ENCODE measurements around the gene DCXR.

DCXR gene

DNA sequence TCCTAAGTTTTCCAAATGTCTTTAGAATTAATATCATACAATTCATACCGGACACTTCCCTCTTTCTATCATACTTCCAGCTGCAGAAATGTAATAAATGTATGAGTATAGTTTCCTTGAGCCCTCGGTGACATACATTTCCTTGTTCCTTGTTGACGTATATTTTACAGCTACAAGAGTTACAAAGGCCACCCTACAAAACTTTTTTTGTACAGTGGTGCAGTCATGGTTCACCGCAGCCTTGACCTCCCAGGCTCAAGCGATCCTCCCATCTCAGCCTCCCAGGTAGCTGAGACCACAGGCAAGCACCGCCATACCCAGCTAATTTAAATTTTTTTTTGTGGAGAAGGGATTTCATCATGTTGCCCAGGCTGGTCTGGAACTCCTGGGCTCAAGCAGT, 35.3 kb upstream of the DCXR start:
- no peak for DNase-seq

DNA sequence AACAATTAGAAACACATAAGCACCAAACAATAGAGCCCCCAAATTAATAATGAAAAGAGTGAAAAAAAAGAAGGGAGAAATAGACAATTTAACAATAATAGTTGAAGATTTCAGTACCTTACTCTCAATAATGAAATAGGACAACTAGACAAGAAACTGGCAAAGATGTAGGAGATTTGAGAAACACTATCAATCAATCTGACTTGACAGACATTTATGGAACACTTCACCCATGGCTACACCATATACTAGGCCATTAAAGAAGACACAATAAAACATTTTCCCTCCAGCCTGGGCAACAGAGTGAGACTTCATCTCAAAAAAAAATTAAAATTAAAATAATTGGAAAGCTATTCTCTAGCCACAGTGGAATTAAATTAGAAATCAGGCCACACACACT, 33.1 kb upstream of the DCXR start:
- no peak for DNase-seq

DNA sequence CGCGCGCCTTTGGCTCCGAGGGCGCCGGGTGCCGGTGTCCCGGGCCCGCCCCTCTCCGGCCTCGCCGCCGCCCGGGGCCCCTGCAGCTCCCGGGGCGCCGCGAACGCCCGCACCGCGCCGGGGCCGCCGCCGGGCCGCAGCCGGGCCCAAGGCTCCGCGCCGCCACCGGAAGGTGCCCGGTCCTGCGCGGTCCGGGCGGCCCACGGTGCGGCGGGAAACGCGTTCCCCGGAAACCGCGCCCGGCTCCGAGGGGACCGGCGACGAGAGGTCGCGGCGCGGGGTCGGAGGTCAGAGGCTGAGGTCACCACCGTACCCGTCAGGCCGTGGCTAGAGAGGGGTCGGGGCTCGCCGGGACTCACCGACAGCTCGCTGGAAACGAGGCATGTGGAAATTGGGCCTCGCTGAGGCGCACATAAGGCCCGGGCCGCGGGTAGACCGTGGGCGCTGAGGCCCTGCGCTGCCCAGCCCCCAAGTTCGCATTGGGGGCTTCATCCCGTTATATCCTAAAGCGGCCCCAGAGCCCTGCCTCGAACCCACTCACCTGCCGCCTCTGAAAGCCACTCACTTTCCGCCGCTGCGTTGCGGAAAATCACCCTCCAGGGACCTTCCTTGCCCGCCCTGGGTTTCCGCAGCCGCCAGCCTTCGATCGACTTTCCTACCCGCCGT, 28.3 kb upstream of the DCXR start, which contains the start of gene DUS1L:
Gene DUS1L (minus strand): TSS at position 167 of the 666 bp plus-strand sequence. CDS start 745 bp downstream, outside the sequence.
- DNase-seq: peak in 1 of 2 experiments; percentile 76

DNA sequence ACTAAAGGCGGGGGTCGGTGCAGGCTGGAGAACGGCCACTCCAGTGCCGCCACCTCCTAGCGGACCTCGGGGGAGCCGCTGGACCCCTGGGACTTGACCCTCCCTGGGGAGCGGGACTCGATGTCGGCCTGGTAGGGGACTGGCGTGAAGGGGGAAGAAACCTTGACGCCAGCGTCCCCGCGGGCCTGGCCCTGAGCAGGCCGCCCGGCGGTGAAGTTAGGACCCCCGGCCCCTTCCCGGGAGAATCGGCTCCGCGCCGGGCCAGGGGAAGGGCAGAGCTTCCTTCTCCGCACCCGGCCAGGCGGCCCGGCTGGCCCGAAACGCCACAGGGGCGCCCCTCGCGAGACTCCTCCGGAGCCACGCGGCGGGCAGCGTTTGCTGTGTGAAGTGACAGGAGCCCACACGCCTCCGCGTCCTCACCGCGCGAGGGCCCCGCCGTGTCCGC, 27.7 kb upstream of the DCXR start:
- DNase-seq: no peak

DNA sequence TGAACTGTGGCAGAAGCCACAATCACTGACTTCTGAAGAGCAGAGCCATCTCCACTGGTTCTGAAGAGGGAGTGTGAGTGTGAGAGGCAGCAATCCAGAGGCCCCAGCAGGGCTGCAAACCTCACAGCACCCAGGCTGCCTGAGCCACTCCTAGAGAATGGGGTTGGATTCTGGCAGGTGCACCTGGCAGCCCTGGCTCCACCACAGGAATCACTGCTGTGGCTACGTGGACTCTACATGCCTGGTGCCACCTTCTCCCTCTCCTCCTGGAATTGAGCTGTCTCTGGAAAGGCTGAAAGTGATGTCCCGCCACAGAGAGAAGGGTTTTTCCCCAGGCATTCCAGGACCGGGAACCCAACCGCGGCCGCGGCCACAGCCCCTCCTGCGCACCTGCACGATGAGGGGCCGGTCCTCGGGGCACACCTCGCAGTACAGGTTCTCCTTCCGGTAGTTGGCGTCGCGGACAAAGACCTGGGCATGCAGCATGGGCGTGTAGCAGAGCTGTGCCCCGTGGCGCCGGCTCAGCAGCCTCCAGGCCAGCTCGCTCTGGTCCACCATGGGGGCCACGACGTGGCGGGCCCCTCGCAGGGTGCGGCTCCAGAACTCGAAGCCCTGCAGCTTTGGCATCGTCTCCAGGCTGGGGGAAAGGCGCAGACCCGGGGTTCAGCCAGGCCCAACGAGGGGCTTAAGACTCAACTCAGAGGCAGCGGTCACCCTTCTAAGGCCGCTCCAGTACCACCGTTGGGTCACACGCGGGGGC, 27.1 kb upstream of the DCXR start:
- no peak for DNase-seq

DNA sequence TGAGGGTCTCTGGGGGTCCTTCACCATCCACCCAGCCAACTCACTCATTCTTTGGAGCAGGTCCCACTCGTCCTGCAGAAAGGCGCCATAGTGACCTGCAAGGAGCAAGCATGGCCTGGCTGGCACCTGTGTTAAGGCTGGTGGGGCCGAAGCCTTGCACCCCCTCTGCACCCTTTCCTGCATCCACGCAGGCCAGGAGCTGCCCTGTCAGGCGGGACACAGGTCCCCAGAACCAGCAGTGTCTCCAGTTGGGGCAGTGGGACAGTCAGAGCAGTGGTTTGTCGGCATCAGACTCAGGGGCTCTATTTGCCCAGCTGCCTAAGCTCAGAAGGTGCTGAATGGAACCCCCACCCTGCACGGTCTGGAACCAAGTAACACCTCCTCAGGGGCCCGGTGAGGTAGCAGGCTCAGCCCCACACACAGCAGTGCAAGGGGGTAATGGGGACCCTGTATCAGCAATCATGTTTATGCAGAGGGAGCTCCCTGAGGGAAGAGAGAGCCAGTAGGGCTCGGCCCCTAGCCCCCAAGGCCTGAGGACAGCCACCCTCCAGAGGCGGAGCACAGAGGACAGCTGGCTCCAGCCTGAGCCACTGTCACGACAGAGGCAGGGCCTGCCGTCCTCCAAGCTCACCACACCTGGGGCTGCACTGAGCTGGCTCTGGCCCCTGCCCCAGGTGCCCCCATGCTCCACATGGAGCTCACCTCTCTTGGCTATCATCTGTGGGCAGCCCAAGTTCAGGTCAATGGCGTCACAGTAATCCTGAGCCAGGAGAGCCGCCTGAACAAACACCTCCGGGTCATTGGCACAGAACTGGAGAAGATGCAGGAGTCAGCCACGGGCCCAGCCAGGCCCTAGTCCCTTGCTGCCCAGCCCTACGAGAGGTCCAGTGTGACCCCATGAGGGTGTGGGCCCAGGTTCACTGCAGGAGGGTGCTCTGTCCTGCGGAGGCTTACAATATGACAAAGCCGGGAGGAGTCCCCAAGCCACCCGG, 26.2 kb upstream of the DCXR start:
- no peak for DNase-seq

DNA sequence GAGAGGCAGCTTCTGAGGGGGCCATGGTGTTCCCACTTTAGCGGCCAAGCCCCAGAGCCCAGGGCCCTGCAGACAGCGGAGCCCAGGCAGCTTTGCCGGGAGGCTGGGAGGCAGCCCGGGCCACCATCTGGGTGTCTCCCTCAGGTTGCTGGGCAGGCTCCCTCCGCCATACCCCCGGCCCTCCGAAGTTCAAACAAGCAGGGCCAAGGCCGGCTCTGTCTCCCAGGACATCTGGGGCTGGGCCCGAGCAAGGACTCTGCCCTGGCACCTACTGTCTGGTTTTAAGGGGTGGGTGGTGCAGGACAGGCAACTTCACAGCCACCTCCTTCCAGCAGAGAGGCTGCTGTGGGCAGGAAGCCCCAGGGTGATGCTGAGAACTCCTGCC, 25.5 kb upstream of the DCXR start:
- DNase-seq: no peak

DNA sequence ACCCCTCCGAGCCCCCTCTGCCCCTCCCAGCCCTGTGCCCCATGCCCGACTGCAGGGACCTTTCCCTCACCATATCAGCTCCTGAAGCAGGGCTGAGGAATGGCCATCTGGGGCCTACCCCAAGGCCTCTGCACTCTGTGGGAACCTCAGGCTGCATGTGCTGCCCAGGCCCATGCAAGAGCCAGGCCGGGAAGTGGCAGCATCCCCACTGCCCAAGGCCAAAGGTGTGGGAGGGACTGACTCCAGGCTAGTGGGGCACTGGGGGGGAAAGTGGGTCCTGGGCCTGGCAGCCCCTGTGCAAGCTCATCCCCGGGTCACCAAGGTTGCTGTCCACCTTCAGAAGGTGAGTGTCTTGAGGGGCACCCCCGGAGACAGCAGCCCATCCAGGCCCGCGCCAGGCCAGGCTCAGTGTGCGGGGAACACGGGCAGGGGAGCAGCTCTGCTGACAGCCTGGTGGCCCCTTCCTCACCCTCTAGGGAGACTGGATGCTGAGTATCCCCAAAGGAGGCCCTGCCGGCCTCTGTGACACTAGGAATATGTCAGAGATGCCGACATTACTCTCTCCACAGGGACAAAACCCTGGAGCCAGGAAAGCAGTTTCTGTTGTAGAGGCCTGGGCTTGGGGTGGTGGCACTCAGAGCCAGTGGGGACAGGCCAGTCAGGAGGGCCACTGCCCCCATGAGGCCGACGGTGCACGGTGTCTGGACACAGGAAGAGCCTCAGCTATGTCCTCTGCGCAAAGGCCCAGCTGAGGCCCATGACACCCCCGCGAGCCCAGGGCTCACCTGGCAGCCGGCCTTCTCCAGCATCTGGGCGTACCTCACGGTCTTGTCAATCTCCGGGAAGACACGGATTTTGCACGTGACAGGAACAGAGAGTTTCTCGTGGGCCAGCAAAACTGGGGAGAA, 24.8 kb upstream of the DCXR start:
- no peak for DNase-seq

DNA sequence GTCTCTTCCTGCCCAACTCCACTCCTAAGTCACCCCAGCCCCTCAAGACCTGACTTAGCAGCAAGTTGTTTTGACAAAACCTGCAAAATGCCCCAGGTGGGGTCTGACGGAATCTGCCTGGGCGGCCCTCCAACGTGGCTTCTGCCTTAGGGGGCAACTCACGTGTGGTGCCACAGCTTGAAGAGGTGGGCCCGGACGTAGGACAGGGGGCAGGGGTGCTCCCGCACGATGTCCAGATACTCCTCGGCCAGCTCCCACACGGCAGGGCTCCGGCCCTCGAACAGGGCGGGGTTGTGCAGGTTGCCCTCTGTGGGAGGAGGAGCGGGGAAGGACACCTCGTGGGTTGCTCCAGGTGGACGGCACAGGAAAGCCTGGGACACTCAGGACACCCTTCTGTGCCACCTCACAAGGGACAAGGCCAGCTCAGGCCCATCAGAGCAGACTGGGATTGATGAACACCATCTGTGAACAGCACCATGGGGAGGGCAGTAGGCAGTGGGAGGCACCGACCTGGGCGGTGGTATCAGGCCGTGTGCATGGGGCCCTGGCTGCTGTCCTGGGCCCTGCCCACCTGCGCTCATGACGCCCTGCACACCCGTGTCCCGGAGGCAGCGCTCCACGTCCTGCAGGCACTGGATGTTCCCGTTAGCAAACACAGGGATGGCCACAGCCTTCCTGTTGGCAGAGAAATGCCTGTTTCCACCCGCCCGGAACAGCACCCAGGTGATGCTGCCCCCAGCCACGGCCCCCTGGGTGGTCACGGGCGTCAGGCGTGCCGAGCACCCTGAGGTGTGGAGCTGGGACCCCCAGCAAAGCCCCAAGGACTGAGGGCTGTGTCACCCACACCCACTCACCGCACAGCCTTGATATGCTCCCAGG, 23.8 kb upstream of the DCXR start:
- no peak for DNase-seq

DNA sequence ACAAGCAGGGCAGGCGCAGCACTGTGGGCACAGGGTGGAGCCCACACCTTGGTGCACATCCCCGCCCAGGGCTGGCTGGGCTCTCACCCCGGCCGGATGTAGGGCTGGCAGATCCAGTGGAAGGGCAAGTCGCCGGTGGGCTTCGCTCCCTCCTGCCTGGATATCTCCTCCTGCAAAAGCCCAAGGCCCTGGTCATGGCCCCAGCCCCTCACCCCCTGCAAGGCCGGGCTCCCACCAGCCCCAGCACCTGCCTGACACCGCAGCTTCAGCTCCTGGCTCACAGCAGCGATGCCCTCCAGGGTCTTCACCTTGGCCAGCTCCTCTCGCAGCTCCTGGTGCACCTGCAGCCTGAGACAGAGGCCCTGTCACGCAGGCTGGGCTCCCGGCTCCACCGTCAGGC, 23.1 kb upstream of the DCXR start:
- DNase-seq: no peak

DNA sequence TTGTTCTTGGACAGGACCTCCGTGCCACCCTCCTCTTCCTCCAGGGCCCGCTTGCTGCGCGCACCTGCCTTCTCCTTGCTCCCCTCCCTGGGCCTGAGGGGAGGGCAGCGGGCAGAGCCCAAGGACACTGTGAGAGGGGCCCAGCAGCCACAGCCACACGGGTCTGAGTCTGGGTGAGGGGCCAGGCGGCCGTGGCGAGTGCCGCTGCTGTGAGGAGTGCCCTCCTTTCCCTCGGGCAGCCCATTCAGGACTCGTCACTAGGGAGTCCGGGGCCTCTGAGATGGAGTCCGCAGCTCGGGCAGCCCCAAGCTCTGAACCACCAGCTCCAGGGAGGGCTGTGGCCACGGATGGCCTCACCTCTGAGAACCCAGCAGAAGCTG, 22.5 kb upstream of the DCXR start:
- no peak for DNase-seq

DNA sequence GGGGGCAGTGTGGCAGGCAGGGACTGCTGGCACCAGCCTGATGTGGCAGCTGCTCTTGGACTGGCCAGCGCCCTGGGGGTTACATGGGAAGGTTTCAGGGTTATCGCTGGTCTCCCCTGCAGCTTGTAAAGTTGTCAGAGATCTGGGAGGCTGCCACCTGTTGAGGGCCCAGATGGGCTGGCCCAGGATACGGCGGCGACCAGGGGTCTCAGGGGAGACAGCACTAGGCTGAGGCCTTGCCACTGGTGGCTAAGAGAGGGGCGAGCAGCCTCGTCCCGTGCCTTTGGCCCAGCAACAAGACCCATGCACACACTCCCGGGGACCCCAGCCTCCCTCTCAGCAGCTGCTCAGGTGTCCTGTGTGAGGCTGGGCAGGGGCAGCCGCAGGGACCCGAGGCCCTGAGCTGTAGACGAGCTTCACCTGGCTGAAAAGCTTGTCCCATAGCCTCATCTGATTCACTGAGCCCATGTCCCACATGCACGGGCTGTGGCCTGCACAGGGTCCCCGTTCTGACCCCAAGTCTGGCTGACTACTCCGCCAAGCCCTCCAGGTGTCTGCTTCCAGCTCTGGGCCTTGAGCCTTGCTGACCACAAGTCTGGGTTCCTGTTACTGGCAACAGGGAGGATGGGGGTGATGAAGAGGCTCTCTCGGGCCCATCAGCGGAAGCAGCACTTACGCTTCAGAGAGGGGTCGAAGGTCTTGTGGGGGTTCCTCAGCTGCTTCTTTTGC, 21.9 kb upstream of the DCXR start:
- DNase-seq: no peak

DNA sequence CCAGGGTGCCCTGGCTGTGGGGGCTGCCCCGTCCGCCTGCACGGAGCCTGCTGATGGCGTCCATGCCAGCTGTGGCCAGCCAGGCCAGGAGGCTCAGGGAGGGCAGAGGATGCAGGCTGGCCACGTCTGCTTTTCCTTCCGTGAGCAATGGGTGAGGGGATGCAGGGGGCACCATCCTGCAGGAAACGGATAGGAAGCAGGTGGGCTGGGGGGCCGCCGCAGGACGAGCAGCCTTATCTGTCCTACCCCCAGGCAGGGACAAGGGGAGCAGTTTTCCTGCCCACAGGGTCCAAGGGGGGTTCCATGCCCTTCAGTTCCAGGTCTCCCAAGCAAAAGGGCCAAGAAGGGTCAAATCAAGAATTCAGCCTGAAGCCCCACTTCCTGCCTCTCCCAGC, 21.4 kb upstream of the DCXR start:
- DNase-seq: no peak

DNA sequence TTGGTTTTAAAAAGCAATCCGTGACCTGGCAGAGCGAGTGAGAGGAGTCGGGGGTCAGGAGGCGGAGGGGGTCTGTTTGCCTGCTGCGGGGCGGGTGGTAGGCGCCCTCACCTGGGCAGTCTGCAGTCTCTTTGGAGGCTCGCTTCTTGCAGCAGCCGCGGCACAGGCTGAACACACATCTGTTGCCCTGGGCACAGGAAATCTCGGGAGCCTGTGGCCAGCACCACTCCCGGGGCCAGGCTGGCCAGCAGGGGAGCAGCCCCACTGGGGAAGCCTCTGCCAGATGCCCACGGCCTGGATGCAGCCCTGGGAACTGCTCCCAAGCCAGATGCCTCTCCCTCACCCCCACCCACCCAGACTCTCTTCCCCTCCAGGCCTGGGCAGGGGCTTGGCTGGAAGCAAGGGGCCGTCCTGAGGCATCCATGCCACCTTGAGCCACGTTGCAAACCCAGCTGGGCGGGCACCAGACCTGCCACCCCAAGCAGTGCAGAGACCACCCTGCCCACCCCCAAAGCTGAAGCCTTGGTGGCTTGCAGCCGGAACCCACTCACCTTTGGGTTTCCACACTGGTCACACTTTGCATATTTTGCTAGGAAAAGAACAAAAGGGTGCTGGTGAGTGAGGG, 20.8 kb upstream of the DCXR start:
- no peak for DNase-seq

DNA sequence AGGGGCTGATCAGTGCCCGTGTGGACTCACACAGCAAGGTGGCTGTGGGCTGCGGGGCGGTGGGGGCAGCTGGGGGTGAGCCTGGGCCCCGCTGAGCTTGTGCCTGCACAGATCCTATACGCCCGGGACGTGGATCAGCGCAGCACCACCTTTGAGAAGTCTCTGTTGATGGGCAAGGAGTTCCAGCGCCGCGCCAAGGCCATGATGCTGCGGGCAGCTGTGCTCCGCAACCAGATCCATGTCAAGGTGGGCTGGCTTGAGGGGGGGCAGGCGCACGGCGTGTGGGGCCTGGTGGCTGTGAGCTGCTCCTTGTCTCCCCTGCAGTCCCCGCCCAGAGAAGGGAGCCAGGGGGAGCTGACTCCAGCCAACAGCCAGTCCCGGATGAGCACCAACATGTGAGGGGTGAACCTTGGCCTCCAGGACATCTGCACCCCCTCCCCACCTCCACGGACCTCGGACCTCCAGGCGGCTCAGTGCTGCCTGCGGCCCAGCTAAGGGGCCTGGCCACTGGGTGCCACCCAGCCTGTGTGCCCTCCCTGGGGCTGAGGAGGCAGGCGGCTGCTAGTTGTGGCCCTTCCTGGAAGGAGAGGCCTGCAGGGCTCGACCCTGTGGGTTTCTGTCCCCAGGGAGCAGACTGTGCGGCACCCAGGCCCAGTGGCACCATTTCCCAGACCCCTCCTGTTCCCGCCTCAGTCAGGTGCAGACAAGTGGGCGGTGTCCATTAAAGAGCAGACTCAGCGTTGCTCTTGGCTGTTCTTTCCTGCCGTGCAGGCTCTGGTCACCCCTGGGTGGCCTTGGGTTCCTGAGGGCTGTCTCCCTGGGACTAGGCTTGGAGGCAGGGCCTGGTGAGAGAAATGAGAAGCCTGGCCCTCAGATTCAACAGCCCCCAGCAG, 19.5 kb upstream of the DCXR start:
- no peak for DNase-seq

DNA sequence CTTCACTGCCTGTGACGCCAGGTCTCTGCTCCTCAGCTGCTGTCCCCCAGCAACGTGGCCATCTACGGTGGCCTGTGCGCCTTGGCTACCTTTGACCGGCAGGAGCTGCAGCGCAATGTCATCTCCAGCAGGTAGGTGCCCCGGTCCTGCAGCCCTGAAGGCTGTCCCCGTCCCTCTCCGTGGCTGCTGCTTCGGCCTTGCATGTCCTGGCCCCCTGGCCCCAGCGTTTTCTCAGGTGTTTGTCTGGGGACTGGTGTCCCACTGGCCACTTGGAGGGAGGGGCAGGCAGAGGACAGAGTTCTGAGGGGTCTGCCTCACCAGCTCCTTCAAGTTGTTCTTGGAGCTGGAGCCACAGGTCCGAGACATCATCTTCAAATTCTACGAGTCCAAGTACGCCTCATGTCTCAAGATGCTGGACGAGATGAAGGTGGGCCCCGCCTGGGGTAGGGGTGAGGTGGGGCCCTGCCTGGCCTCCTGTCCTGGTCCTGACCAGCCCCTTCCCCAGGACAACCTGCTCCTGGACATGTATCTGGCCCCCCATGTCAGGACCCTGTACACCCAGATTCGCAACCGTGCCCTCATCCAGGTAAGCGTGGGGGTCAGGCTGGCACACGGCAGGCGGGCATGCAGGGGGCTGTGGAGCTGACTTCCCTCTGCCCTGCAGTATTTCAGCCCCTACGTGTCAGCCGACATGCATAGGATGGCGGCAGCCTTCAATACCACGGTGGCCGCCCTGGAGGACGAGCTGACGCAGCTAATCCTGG, 18.6 kb upstream of the DCXR start:
- DNase-seq: no peak

DNA sequence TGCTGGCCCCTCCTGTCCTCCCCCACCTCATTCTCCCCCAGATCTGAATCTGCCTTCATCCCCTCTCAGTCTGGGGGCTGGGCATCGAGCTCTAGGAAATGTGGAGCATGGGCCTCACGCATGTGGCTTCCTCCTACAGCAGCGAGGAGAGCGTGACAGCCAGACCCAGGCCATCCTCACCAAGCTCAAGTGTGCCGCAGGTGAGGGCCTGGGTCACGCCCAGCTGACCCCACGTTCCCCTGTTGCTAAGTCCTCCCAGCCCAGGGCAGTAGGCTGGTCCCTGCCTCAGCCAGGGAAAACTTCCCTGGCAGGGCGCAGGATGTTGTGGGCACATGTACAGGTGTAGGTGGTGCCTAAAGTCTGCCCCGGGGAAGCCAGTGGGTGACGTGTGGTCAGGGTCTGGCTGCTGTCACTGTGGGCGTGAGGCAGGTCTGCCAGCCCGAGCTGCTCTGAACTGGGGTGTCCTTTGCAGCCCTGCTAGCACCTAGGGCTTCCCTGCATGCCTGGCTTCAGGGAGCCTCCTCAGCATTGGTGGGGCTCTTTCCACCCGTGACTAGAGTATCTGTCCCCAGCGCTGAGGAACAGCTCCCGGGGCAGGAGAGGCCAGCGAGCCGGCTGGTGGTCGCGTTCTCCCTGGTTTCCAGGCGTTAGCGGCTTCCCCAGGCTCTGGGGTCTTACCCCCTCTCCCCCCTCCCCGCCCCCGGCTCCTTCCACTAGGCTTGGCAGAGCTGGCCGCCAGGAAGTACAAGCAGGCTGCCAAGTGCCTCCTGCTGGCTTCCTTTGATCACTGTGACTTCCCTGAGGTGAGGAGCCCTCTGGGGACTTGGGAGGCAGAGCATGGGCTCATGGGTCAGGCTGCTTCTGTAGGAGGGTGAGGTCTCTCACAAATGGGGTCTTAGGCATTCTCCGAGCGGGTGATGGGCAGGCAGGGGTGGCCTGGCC, 17.8 kb upstream of the DCXR start:
- no peak for DNase-seq
